GM23338 (cell line): Measurements from ENCODE around the gene ADGRD1. TPM values are rescaled to one million over a fixed set of nuclear protein-coding genes. Genes with fewer than 3 reads are reported as not detected.

ENCODE experiments used
- ATAC-seq: fragments of 200-7000 bp; cut with Tn5 transposase; 3 replicates; pipeline ENCODE4 v1.9.1; 2020
- DNase-seq: peaks from one replicate; pipeline ENCODE4 v3.0.0-alpha.2; 2015; ENCODE audit warnings: low spot score
- H2AFZ ChIP-seq: fragments of 200-600 bp; sonication (generic); 2 replicates; pipeline ENCODE4 v1.8.0; 2016; ENCODE audit warnings: antibody characterized with exemption, mild to moderate bottlenecking, moderate library complexity
- H3F3A ChIP-seq: fragments of 200-600 bp; sonication (generic); replicated peaks from 2 replicates; pipeline ENCODE4 v1.8.0; 2017; ENCODE audit warnings: antibody characterized with exemption, mixed run types, low read depth
- H3K27ac ChIP-seq: fragments of 200-600 bp; sonication (generic); 2 replicates; pipeline ENCODE4 v1.6.1; 2016; ENCODE audit warnings: low read depth
- H3K27me3 ChIP-seq: fragments of 200-600 bp; sonication (generic); 2 replicates; pipeline ENCODE4 v1.8.0; 2016; ENCODE audit warnings: mild to moderate bottlenecking, mixed run types, moderate library complexity; ENCODE audit not compliant: insufficient read depth
- H3K36me3 ChIP-seq: fragments of 200-600 bp; sonication (generic); 2 replicates; pipeline ENCODE4 v1.8.0; 2016; ENCODE audit warnings: mild to moderate bottlenecking; ENCODE audit not compliant: insufficient read depth
- H3K4me1 ChIP-seq: fragments of 200-600 bp; sonication (generic); 2 replicates; pipeline ENCODE4 v1.8.0; 2016; ENCODE audit warnings: mild to moderate bottlenecking, moderate library complexity; ENCODE audit not compliant: insufficient read depth
- H3K4me2 ChIP-seq: fragments of 200-600 bp; sonication (generic); 2 replicates; pipeline ENCODE4 v1.7.1; 2017; ENCODE audit warnings: mixed run types
- H3K4me3 ChIP-seq: fragments of 200-600 bp; sonication (generic); 2 replicates; pipeline ENCODE4 v1.6.1; 2016; ENCODE audit warnings: mixed run types
- H3K79me2 ChIP-seq: fragments of 200-600 bp; sonication (generic); replicated peaks from 2 replicates; pipeline ENCODE4 v1.8.0; 2017; ENCODE audit warnings: mild to moderate bottlenecking; ENCODE audit not compliant: insufficient read depth
- H3K9me2 ChIP-seq: fragments of 200-600 bp; sonication (generic); 2 replicates; pipeline ENCODE4 v1.8.0; 2017; ENCODE audit not compliant: insufficient read depth
- H4K20me1 ChIP-seq: fragments of 200-600 bp; sonication (generic); replicated peaks from 2 replicates; pipeline ENCODE4 v1.8.0; 2017; ENCODE audit warnings: mild to moderate bottlenecking; ENCODE audit not compliant: insufficient read depth
- H3K27ac Mint-ChIP-seq: 2 replicates; pipeline ENCODE4 v1.8.0; 2020; ENCODE audit warnings: inconsistent platforms, mild to moderate bottlenecking, moderate library complexity, mixed read lengths
- H3K27me3 Mint-ChIP-seq: 3 replicates; pipeline ENCODE4 v1.8.0; 2022; ENCODE audit warnings: low read depth, mild to moderate bottlenecking, moderate library complexity, mixed read lengths, inconsistent platforms; ENCODE audit not compliant: insufficient read depth, poor library complexity
- H3K36me3 Mint-ChIP-seq: 3 replicates; pipeline ENCODE4 v1.8.0; 2021; ENCODE audit warnings: low read depth, mild to moderate bottlenecking, inconsistent platforms, moderate library complexity, mixed read lengths
- H3K4me1 Mint-ChIP-seq: 3 replicates; pipeline ENCODE4 v1.8.0; 2020; ENCODE audit warnings: mild to moderate bottlenecking, inconsistent platforms, mixed read lengths
- H3K4me3 Mint-ChIP-seq: 3 replicates; pipeline ENCODE4 v1.8.0; 2021; ENCODE audit warnings: moderate library complexity, mild to moderate bottlenecking, inconsistent platforms, mixed read lengths
- H3K9me3 Mint-ChIP-seq: 3 replicates; pipeline ENCODE4 v1.8.0; 2020; ENCODE audit warnings: moderate library complexity, mild to moderate bottlenecking, inconsistent platforms, mixed read lengths
- CREB1 ChIP-seq: fragments of 250-450 bp; sonication (Bioruptor Pico); IDR thresholded peaks from 2 replicates; pipeline ENCODE4 v1.5.0; 2020; ENCODE audit warnings: low read depth, mild to moderate bottlenecking, moderate library complexity
- CTCF ChIP-seq, 2 experiments: fragments of 200-600 bp in 1 of 2; sonication (generic) in 1 of 2; conservative IDR thresholded peaks; 2 replicates each; pipeline versions ENCODE4 v1.5.1 to v1.6.1; 2016 to 2017; ENCODE audit warnings: antibody characterized with exemption in 2 of 2, low read depth in 2 of 2, mild to moderate bottlenecking in 2 of 2, moderate library complexity in 1 of 2
- ETS1 ChIP-seq: IDR thresholded peaks from 2 replicates; pipeline ENCODE4 v1.6.1; 2016; ENCODE audit warnings: antibody characterized with exemption
- EZH2 ChIP-seq: fragments of 200-600 bp; sonication (generic); IDR thresholded peaks from one replicate; pipeline ENCODE4 v1.8.0; 2017; ENCODE audit warnings: antibody characterized with exemption, mild to moderate bottlenecking, low read depth; ENCODE audit not compliant: unreplicated experiment
- EZH2phosphoT487 ChIP-seq: fragments of 200-600 bp; sonication (generic); IDR thresholded peaks from one replicate; pipeline ENCODE4 v1.8.1; 2018; ENCODE audit warnings: antibody characterized with exemption; ENCODE audit not compliant: unreplicated experiment
- JUNB ChIP-seq: IDR thresholded peaks from one replicate; pipeline ENCODE4 v1.6.1; 2016; ENCODE audit warnings: antibody characterized with exemption; ENCODE audit not compliant: unreplicated experiment
- NANOG ChIP-seq: IDR thresholded peaks from 2 replicates; pipeline ENCODE4 v1.6.1; 2016; ENCODE audit warnings: antibody characterized with exemption, borderline replicate concordance
- POLR2AphosphoS5 ChIP-seq: IDR thresholded peaks from 2 replicates; pipeline ENCODE4 v1.6.1; 2016; ENCODE audit warnings: antibody characterized with exemption, low read depth
- REST ChIP-seq: IDR thresholded peaks from one replicate; pipeline ENCODE4 v1.6.1; 2018; ENCODE audit warnings: antibody characterized with exemption; ENCODE audit not compliant: unreplicated experiment
- STAT1 ChIP-seq: IDR thresholded peaks from one replicate; pipeline ENCODE4 v1.6.1; 2016; ENCODE audit warnings: antibody characterized with exemption; ENCODE audit not compliant: unreplicated experiment
- ZNF114 ChIP-seq: fragments of 250-450 bp; sonication (Bioruptor Pico); IDR thresholded peaks from 2 replicates; pipeline ENCODE4 v1.5.0; 2020; ENCODE audit warnings: mild to moderate bottlenecking, moderate library complexity
- ZNF331 ChIP-seq: fragments of 250-450 bp; sonication (Bioruptor Pico); IDR thresholded peaks from 2 replicates; pipeline ENCODE4 v1.5.0; 2020; ENCODE audit warnings: low read depth, mild to moderate bottlenecking, moderate library complexity
- polyA plus RNA-seq: library from polyadenylated mRNA; unstranded; fragments of >200 nt; fragmentation: Nextera tagmentation; extraction: Ambion mirVana; gene quantifications from 2 replicates; pipeline ENCODE4 v1.2.1, GENCODE V29; 2016
- total RNA-seq: library from RNA; depleted of rRNA; stranded (reverse); fragments of >200 nt; shearing (Covaris generic); gene quantifications from 2 replicates; pipeline ENCODE4 v1.2.3, GENCODE V29; 2014
- TF ChIP-seq, protein P1 (sequence below): fragments of 250-450 bp; sonication (Bioruptor Pico); IDR thresholded peaks from 2 replicates; pipeline ENCODE4 v1.5.0; 2020; ENCODE audit warnings: mild to moderate bottlenecking, moderate library complexity

The ADGRD1 gene
- total and polyA plus RNA-seq, 2 experiments from 2014 or later: 1.4 TPM; not detected in 1

DNA sequence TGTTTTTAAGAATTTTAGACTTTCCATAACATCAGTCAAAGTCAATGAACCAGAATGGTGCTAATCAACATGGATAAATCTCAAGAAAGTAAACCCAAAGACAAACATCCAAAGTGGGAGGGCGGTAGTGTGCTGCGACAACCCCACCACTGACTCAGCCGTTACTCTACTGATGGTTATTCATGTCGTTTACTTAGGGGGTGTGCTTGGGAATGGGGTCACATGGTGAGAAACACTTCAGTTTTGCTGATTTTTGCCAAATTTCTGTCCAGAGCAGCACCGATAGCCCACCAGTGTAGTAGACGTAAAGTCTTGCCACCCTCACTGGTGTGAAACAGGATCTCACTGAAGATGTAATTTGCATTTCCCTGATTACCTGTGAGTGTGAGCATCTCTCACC is 99.9 kb downstream of the ADGRD1 start:
- no peaks in the 10 kb centered on the region for H3K79me2 ChIP-seq
- H3K27me3 Mint-ChIP-seq: peaks cover 5% of the 10 kb centered on the region
- H3K4me1 Mint-ChIP-seq: peaks cover 6% of the 10 kb centered on the region; the same call in 2 of the 3 replicates
- H4K20me1 ChIP-seq: no peaks in the 10 kb centered on the region
- ATAC-seq: no peak
- no peak overlapping the region for H3K27ac ChIP-seq
- DNase-seq: no peak
- TF ChIP-seq, protein P1, sequence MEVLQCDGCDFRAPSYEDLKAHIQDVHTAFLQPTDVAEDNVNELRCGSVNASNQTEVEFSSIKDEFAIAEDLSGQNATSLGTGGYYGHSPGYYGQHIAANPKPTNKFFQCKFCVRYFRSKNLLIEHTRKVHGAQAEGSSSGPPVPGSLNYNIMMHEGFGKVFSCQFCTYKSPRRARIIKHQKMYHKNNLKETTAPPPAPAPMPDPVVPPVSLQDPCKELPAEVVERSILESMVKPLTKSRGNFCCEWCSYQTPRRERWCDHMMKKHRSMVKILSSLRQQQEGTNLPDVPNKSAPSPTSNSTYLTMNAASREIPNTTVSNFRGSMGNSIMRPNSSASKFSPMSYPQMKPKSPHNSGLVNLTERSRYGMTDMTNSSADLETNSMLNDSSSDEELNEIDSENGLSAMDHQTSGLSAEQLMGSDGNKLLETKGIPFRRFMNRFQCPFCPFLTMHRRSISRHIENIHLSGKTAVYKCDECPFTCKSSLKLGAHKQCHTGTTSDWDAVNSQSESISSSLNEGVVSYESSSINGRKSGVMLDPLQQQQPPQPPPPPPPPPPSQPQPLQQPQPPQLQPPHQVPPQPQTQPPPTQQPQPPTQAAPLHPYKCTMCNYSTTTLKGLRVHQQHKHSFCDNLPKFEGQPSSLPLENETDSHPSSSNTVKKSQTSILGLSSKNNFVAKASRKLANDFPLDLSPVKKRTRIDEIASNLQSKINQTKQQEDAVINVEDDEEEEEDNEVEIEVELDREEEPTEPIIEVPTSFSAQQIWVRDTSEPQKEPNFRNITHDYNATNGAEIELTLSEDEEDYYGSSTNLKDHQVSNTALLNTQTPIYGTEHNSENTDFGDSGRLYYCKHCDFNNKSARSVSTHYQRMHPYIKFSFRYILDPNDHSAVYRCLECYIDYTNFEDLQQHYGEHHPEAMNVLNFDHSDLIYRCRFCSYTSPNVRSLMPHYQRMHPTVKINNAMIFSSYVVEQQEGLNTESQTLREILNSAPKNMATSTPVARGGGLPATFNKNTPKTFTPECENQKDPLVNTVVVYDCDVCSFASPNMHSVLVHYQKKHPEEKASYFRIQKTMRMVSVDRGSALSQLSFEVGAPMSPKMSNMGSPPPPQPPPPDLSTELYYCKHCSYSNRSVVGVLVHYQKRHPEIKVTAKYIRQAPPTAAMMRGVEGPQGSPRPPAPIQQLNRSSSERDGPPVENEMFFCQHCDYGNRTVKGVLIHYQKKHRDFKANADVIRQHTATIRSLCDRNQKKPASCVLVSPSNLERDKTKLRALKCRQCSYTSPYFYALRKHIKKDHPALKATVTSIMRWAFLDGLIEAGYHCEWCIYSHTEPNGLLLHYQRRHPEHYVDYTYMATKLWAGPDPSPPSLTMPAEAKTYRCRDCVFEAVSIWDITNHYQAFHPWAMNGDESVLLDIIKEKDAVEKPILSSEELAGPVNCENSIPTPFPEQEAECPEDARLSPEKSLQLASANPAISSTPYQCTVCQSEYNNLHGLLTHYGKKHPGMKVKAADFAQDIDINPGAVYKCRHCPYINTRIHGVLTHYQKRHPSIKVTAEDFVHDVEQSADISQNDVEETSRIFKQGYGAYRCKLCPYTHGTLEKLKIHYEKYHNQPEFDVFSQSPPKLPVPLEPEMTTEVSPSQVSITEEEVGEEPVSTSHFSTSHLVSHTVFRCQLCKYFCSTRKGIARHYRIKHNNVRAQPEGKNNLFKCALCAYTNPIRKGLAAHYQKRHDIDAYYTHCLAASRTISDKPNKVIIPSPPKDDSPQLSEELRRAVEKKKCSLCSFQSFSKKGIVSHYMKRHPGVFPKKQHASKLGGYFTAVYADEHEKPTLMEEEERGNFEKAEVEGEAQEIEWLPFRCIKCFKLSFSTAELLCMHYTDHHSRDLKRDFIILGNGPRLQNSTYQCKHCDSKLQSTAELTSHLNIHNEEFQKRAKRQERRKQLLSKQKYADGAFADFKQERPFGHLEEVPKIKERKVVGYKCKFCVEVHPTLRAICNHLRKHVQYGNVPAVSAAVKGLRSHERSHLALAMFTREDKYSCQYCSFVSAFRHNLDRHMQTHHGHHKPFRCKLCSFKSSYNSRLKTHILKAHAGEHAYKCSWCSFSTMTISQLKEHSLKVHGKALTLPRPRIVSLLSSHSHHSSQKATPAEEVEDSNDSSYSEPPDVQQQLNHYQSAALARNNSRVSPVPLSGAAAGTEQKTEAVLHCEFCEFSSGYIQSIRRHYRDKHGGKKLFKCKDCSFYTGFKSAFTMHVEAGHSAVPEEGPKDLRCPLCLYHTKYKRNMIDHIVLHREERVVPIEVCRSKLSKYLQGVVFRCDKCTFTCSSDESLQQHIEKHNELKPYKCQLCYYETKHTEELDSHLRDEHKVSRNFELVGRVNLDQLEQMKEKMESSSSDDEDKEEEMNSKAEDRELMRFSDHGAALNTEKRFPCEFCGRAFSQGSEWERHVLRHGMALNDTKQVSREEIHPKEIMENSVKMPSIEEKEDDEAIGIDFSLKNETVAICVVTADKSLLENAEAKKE (CRISPR knock-in tag): no peak
- no peak for TF ChIP-seq STAT1
- TF ChIP-seq CTCF (conservative IDR thresholded peaks at IDR 0.05; ENCODE audit: low read depth in 2 of 2): no peak
- no peak for TF ChIP-seq REST
- no peak for TF ChIP-seq CREB1 (CRISPR knock-in tag)
- no peak for TF ChIP-seq POLR2AphosphoS5
- no peak for TF ChIP-seq ZNF331 (CRISPR knock-in tag)
- TF ChIP-seq ETS1: no peak
- TF ChIP-seq JUNB: no peak
- TF ChIP-seq EZH2: no peak
- no peak for TF ChIP-seq EZH2phosphoT487
- no peak for TF ChIP-seq ZNF114 (CRISPR knock-in tag)
- no peak for TF ChIP-seq NANOG
- H3K4me3 ChIP-seq: no peak overlapping the region
- H3K4me3 Mint-ChIP-seq: no peak overlapping the region
- no peaks in the 10 kb centered on the region for H3K36me3 ChIP-seq
- no peak overlapping the region for H3K4me2 ChIP-seq
- H2AFZ ChIP-seq: peak overlapping the region; percentile 38; the same call in 1 of the 2 replicates
- no peak overlapping the region for H3K27ac Mint-ChIP-seq
- H3K36me3 Mint-ChIP-seq: no peaks in the 10 kb centered on the region
- no peaks in the 10 kb centered on the region for H3K27me3 ChIP-seq
- H3K9me3 Mint-ChIP-seq: no peaks in the 10 kb centered on the region
- H3F3A ChIP-seq: no peaks in the 10 kb centered on the region
- no peaks in the 10 kb centered on the region for H3K4me1 ChIP-seq
- no peaks in the 10 kb centered on the region for H3K9me2 ChIP-seq
